Breast epithelium (tissue), 4 donors: ENCODE measurements around the gene CDH4. TPM values are rescaled to one million over a fixed set of nuclear protein-coding genes. Genes with fewer than 3 reads are reported as not detected.

Experiments
- DNase-seq, 2 donors: peaks; one replicate each; pipeline ENCODE4 v3.0.0-alpha.2; 2019; ENCODE audit warnings: low spot score in 2 of 2
- H3K27ac ChIP-seq, 2 donors: fragments of 200-600 bp; sonication (generic) in 1 of 2; one replicate each; pipeline ENCODE4 v1.5.1; 2016 to 2019; ENCODE audit warnings: mild to moderate bottlenecking in 1 of 2
- H3K27me3 ChIP-seq, 2 donors: fragments of 200-600 bp; sonication (generic) in 1 of 2; one replicate each; pipeline versions ENCODE4 v1.5.1 to v1.6.0; 2017 to 2019; ENCODE audit warnings: control low read depth in 1 of 2, mild to moderate bottlenecking in 1 of 2
- H3K36me3 ChIP-seq: fragments of 200-600 bp; one replicate; pipeline ENCODE4 v1.5.1; 2019
- H3K4me1 ChIP-seq, 2 donors: fragments of 200-600 bp; sonication (generic); one replicate each; pipeline ENCODE4 v1.5.1; 2016 to 2019; ENCODE audit warnings: control low read depth in 1 of 2
- H3K4me3 ChIP-seq, 3 donors: fragments of 200-600 bp; sonication (generic); 1 replicate in 2 of 3; 2 replicates in 1 of 3; pipeline ENCODE4 v1.5.1; 2016 to 2019; ENCODE audit warnings: mild to moderate bottlenecking in 3 of 3, moderate library complexity in 2 of 3
- H3K9me3 ChIP-seq, 2 donors: fragments of 200-600 bp; sonication (generic) in 1 of 2; one replicate each; pipeline ENCODE4 v1.5.1; 2016 to 2019; ENCODE audit warnings: control low read depth in 1 of 2
- POLR2A ChIP-seq: fragments of 450-650 bp; IDR thresholded peaks from one replicate; pipeline ENCODE4 v1.6.1; 2016; ENCODE audit warnings: antibody characterized with exemption, mild to moderate bottlenecking, moderate library complexity
- POLR2AphosphoS5 ChIP-seq, 3 donors: sonication (generic); formaldehyde crosslinking; IDR thresholded peaks; one replicate each; pipeline ENCODE4 v1.6.1; 2017; ENCODE audit warnings: antibody characterized with exemption in 3 of 3
- intact Hi-C: fragments of 100-400 bp; cut with DNase I; formaldehyde crosslinking; loops from one replicate; pipeline ENCODE4 v1.15.1; 2023; ENCODE audit warnings: low total_unique reads
- total RNA-seq, 3 donors: library from RNA; depleted of rRNA; stranded (reverse); fragments of >200 nt; gene quantifications; one replicate each; pipeline ENCODE4 v1.1.0, GENCODE V29; 2016
- TF ChIP-seq, protein P1 (sequence below), 3 donors: fragments of 450-650 bp; IDR thresholded peaks; one replicate each; pipeline ENCODE4 v1.5.1; 2016 to 2017; ENCODE audit warnings: antibody characterized with exemption in 3 of 3, mild to moderate bottlenecking in 3 of 3, moderate library complexity in 3 of 3

CDH4 gene
- total RNA-seq, 3 donors from 2014 or later = under 0.01 TPM; not detected in 2

DNA sequence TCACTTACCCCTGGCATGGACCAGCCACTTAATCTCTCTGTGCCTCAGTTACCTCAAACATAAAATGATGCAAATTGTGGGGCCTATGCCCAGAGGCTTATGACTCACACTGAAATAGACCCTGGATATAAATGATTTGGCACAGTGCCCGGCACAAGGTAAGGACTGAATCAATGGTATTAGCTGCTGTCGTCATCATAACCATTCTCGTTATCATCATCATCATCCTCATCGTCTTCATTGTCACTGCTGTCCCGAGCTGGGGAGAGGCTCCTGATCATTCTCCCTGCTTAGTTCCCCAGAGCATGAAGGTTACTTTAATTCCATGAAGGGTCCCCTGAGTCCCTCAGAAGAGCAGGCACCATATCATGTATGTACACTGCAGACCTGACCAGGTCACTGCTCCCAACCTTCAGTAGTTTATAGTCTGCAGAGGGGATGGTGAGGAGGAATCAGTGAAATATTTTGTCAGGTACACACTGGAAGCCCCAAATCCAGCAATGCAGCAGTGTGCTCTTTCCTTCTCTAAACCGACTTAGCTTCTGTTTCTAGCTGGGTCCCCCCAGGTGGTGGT is 664.3 kb downstream of the CDH4 start:
- H3K36me3 ChIP-seq = no peaks in the 10 kb centered on the region
- no peak overlapping the region for H3K4me3 ChIP-seq
- H3K9me3 ChIP-seq = no peaks in the 10 kb centered on the region
- H3K4me1 ChIP-seq = no peaks in the 10 kb centered on the region
- TF ChIP-seq POLR2A = no peak
- TF ChIP-seq, protein P1, sequence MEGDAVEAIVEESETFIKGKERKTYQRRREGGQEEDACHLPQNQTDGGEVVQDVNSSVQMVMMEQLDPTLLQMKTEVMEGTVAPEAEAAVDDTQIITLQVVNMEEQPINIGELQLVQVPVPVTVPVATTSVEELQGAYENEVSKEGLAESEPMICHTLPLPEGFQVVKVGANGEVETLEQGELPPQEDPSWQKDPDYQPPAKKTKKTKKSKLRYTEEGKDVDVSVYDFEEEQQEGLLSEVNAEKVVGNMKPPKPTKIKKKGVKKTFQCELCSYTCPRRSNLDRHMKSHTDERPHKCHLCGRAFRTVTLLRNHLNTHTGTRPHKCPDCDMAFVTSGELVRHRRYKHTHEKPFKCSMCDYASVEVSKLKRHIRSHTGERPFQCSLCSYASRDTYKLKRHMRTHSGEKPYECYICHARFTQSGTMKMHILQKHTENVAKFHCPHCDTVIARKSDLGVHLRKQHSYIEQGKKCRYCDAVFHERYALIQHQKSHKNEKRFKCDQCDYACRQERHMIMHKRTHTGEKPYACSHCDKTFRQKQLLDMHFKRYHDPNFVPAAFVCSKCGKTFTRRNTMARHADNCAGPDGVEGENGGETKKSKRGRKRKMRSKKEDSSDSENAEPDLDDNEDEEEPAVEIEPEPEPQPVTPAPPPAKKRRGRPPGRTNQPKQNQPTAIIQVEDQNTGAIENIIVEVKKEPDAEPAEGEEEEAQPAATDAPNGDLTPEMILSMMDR (IDR thresholded peaks at IDR 0.05) = no peak
- TF ChIP-seq POLR2AphosphoS5 (IDR thresholded peaks at IDR 0.05) = no peak
- H3K27ac ChIP-seq = no peak overlapping the region
- intact Hi-C loops = no loop called here
- no peaks in the 10 kb centered on the region for H3K27me3 ChIP-seq
- DNase-seq = no peak

GRCh38 chr20:61917474-61918145 is 665.5 kb downstream of the CDH4 start:
- DNase-seq = no peak
- Histone ChIP-seq H3K4me1 (no peaks in the 10 kb centered on the region), H3K9me3 (no peaks in the 10 kb centered on the region), H3K36me3 (no peaks in the 10 kb centered on the region), H3K4me3 (no peak overlapping the region), H3K27me3 (no peaks in the 10 kb centered on the region), H3K27ac (no peak overlapping the region)
- TF ChIP-seq POLR2A (no peak), POLR2AphosphoS5 (IDR thresholded peaks at IDR 0.05) (no peak)
- TF ChIP-seq, protein P1 (IDR thresholded peaks at IDR 0.05) = no peak
- intact Hi-C loops = no loop called here

DNA sequence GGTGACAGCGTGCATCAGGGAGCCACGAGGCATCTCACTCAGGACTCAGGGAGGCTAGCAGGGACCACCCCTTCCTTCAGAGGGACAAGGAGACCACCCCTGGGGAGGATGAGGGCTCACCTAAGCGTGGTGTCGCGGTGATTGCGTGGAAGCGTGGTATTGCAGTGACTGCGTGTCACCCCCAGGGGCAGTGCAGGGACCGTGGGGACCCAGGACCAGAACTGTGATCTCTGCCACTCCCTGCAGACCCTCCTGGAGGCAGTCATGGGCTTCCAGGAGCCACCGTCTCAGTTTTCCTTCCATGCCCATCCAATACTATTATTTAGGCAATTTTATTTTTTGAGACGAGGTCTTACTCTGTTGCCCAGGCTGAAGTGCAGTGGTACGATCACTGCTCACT is 666.5 kb downstream of the CDH4 start:
- TF ChIP-seq POLR2AphosphoS5 (IDR thresholded peaks at IDR 0.05) (no peak), POLR2A (no peak)
- TF ChIP-seq, protein P1 (IDR thresholded peaks at IDR 0.05) = no peak
- intact Hi-C loops = no loop called here
- peaks cover 0 to 7% of the 10 kb centered on the region in 2 donors for H3K27me3 ChIP-seq

DNA sequence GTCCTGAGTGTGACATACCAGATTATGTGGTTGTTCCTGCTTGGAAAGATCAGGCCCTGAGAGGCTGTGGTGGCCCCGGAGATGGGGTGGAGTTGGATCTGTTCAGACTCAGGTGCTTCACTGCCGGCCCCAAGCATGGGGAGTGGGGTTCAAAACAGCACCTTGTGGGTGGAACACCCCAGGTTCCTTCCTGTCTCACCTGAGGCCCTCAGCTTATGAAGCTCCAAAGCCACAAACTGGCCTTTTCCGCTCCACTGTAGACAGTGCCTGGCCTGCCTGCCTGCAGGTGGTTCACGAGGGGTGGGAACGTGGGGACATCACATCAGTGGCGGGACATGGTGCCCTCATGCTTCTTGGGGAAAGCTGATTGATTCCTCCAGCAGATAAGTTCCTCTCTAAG is 667.2 kb downstream of the CDH4 start:
- H3K9me3 ChIP-seq = no peaks in the 10 kb centered on the region
- TF ChIP-seq, protein P1 (IDR thresholded peaks at IDR 0.05) = no peak
- TF ChIP-seq POLR2AphosphoS5 (IDR thresholded peaks at IDR 0.05) (no peak), POLR2A (no peak)
- no peak for DNase-seq
- no peak overlapping the region for H3K27ac ChIP-seq
- no peak overlapping the region for H3K4me3 ChIP-seq
- intact Hi-C loops = no loop called here
- H3K36me3 ChIP-seq = no peaks in the 10 kb centered on the region
- no peaks in the 10 kb centered on the region for H3K4me1 ChIP-seq
- H3K27me3 ChIP-seq = peaks cover 0 to 14% of the 10 kb centered on the region in 2 donors

More for the DNA sequence above, 666.5 kb downstream of the CDH4 start:
- no peak for DNase-seq
- Histone ChIP-seq H3K4me1 (no peaks in the 10 kb centered on the region), H3K27ac (no peak overlapping the region), H3K9me3 (no peaks in the 10 kb centered on the region), H3K36me3 (no peaks in the 10 kb centered on the region), H3K4me3 (no peak overlapping the region)

GRCh38 chr20:61919675-61920365 is 667.8 kb downstream of the CDH4 start:
- Histone ChIP-seq H3K36me3 (no peaks in the 10 kb centered on the region), H3K27me3 (peaks cover 0 to 19% of the 10 kb centered on the region in 2 donors), H3K4me3 (no peak overlapping the region), H3K27ac (no peak overlapping the region), H3K9me3 (no peaks in the 10 kb centered on the region), H3K4me1 (no peaks in the 10 kb centered on the region)
- TF ChIP-seq, protein P1 (IDR thresholded peaks at IDR 0.05) = no peak
- no peak for DNase-seq
- intact Hi-C loops = no loop called here
